8988T (cell line): ENCODE measurements around the gene CELSR2.

Experiments
- DNase-seq: peaks from one replicate; pipeline ENCODE4 v3.0.0; 2011

CELSR2 gene

DNA sequence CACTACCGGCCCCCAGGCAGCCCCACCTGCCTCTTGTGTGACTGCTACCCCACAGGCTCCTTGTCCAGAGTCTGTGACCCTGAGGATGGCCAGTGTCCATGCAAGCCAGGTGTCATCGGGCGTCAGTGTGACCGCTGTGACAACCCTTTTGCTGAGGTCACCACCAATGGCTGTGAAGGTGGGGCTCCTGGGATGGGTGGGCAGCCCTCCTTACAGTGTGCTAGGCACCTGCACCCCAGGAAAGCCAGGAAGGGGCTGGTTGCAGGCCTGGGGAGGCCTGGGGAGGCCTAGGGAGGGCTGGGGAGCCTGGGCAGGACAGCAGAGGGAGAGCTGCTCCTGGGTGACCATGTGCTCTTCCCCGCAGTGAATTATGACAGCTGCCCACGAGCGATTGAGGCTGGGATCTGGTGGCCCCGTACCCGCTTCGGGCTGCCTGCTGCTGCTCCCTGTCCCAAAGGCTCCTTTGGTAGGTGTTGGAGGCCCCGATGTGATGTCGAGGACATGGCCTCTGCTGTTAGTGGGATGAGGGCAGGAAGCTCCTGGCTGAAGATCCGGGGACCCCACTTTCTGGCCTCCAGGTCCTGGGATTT lies 16.5 kb downstream of the CELSR2 start:
- no peak for DNase-seq

DNA sequence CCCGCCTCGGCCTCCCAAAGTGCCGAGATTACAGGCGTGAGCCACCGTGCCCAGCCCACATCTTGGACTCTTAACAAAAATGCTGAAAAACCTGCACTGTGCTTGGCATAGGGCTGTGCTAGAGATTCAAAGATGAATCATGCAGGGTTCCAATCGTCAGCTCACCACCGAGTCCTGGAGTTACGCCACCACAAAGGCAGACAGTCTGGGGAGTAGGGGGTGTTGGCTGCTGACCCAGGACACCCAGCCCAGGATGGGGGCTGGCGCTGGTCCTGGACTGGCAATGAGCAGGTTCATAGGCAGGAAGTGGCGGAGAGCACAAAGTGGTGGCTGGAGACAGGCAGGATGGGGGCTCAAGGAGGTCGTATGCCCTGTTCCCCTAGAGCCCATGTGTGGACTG lies 17.6 kb downstream of the CELSR2 start:
- no peak for DNase-seq

DNA sequence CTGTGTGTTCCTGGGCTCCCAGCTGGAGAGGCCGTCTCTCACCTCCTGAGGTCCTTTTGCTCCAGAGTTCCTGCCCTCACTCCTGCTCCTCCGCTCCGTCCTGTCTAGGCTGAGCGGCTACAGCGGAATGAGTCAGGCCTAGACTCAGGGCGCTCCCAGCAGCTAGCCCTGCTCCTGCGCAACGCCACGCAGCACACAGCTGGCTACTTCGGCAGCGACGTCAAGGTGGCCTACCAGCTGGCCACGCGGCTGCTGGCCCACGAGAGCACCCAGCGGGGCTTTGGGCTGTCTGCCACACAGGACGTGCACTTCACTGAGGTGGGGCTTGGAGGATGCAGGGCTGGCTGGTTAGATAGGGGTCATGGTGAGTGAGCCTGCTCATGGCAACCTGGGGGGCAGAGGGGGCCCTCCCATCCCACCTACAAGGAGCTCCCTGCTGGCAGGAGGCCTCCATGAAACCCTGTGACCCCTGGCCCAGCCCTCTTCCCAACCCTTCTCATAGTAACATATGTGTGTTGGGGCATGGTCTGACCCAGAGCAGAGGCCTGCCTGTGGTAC lies 18.5 kb downstream of the CELSR2 start:
- DNase-seq: no peak

DNA sequence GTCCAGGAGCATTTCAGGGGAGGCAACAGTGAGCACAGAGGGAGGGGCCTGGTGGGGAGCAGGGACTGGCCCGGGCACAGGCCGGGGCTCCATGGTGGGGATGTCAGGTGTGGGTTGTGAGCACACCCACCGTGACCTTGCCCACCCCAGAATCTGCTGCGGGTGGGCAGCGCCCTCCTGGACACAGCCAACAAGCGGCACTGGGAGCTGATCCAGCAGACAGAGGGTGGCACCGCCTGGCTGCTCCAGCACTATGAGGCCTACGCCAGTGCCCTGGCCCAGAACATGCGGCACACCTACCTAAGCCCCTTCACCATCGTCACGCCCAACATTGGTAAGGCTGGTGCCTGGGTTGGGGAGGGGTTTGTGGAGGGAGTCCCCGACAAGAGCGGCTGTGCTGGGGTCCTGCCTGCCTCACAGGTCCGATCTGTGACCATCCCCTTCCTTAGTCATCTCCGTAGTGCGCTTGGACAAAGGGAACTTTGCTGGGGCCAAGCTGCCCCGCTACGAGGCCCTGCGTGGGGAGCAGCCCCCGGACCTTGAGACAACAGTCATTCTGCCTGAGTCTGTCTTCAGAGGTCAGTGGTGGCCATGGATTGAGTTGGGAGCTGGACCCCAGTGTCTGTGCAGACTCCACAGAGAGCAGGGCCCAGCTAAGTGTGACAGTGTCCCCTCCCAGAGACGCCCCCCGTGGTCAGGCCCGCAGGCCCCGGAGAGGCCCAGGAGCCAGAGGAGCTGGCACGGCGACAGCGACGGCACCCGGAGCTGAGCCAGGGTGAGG lies 19.3 kb downstream of the CELSR2 start:
- DNase-seq: no peak

DNA sequence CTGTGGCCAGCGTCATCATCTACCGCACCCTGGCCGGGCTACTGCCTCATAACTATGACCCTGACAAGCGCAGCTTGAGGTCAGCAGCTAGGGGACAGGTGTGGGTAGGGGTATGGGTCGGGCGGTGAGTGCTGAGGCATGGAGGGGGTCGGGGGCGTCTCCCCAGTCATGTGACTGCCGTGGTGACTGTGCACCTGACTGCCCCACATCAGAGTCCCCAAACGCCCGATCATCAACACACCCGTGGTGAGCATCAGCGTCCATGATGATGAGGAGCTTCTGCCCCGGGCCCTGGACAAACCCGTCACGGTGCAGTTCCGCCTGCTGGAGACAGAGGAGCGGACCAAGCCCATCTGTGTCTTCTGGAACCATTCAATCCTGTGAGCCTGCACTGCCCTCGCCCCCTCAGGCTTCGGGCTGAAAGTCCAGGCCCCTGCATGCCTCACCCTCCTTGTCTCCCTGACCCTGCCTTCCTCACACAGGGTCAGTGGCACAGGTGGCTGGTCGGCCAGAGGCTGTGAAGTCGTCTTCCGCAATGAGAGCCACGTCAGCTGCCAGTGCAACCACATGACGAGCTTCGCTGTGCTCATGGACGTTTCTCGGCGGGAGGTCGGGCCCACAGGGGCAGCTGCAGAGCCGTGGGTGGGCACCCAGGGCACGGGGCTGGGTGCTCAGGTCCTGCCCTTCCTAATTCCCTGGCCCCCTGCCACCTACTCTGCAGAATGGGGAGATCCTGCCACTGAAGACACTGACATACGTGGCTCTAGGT lies 20.1 kb downstream of the CELSR2 start:
- no peak for DNase-seq

DNA sequence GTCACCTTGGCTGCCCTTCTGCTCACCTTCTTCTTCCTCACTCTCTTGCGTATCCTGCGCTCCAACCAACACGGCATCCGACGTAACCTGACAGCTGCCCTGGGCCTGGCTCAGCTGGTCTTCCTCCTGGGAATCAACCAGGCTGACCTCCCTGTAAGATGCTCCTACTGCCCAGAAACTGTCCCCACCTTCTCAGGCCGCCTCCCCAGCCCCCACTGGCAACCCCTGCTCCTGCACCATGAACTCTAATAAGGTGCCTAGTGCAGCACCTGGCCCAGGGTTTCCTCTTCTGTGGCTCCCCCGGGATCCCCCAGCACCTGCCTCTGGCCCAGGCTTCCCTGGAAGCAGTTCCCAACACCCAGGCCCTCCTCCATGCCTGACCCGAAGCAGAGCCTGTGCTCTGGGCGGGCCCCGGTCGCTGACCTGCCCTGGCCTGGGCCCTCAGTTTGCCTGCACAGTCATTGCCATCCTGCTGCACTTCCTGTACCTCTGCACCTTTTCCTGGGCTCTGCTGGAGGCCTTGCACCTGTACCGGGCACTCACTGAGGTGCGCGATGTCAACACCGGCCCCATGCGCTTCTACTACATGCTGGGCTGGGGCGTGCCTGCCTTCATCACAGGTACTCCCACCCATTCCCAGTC lies 20.8 kb downstream of the CELSR2 start:
- DNase-seq: no peak

DNA sequence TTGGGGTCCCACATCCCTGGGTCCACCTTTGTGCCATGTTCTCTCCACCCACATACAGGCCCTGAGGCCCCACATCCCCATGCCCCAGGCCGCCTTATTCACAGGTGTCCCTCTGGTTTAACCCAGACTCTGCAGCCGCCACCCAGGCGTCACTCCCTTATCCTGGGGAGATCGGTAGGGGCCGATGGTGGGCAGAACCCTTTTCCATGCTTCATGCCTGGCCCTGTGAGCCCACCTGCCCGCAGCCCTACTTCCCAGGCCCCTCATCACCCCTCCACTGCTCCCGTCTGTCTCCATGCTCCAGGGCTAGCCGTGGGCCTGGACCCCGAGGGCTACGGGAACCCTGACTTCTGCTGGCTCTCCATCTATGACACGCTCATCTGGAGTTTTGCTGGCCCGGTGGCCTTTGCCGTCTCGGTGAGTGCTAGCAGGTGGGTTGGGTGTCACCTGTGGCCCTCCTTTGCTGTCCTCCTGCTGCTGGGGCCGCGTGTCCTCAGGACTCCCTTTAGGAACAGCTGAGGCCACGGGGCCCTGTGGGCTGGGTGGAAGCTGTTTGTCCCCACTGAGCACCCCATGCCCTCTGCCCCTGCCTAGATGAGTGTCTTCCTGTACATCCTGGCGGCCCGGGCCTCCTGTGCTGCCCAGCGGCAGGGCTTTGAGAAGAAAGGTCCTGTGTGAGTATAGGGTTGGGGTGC lies 21.4 kb downstream of the CELSR2 start:
- DNase-seq: no peak

DNA sequence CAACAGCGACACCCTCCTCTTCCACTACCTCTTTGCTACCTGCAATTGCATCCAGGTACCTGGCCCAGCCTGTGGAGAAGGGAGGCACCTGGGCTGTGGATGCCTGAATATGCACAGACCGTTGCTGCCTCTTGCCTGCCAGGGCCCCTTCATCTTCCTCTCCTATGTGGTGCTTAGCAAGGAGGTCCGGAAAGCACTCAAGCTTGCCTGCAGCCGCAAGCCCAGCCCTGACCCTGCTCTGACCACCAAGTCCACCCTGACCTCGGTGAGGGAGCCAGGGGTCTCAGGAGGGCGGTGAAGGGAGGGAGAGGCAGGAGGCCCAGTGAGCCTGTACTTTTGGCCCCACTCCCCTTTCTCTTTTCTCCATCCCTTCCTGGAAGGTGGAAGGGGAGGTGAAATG lies 22.1 kb downstream of the CELSR2 start:
- no peak for DNase-seq

DNA sequence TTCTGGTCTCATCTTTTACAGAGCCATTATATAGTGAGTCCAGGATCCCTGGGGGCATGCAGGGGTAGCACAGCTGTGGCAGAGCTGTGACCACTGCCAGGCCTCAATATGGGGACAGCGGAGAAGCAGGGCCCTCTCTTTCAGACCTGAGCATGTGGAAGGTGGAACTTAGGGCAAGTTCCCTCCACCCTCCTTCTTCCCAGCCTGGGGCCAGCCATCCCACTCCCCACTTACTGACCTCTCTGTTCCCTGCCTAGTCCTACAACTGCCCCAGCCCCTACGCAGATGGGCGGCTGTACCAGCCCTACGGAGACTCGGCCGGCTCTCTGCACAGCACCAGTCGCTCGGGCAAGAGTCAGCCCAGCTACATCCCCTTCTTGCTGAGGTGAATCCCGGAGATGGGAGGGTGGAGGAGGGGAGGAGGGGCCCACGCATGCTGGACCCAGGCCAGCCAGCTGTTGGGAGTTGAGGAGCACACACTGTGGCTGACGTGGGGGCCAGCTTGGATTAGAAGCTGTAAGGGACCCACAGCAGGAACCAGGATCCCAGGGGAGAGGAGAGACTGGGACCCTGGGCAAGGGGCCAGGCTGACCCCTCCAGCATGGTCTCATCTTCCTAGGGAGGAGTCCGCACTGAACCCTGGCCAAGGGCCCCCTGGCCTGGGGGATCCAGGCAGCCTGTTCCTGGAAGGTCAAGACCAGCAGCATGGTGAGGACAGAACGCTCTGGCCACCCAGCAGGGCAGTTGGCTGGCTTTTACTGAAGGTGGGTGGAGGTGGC lies 22.9 kb downstream of the CELSR2 start:
- no peak for DNase-seq

DNA sequence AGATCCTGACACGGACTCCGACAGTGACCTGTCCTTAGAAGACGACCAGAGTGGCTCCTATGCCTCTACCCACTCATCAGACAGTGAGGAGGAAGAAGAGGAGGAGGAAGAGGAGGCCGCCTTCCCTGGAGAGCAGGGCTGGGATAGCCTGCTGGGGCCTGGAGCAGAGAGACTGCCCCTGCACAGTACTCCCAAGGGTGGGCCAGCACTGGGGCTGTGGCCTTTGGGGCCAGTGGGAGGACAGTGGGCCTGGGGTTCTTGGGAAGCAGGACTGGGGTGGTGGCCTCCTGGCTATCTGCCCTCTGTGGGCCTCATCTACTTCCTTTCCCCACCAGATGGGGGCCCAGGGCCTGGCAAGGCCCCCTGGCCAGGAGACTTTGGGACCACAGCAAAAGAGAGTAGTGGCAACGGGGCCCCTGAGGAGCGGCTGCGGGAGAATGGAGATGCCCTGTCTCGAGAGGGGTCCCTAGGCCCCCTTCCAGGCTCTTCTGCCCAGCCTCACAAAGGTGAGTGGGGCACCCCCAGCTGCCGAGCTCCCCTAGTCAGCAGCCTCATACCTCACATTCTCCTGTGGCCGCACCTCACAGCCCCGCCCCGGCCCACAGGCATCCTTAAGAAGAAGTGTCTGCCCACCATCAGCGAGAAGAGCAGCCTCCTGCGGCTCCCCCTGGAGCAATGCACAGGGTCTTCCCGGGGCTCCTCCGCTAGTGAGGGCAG lies 23.6 kb downstream of the CELSR2 start:
- DNase-seq: no peak

DNA sequence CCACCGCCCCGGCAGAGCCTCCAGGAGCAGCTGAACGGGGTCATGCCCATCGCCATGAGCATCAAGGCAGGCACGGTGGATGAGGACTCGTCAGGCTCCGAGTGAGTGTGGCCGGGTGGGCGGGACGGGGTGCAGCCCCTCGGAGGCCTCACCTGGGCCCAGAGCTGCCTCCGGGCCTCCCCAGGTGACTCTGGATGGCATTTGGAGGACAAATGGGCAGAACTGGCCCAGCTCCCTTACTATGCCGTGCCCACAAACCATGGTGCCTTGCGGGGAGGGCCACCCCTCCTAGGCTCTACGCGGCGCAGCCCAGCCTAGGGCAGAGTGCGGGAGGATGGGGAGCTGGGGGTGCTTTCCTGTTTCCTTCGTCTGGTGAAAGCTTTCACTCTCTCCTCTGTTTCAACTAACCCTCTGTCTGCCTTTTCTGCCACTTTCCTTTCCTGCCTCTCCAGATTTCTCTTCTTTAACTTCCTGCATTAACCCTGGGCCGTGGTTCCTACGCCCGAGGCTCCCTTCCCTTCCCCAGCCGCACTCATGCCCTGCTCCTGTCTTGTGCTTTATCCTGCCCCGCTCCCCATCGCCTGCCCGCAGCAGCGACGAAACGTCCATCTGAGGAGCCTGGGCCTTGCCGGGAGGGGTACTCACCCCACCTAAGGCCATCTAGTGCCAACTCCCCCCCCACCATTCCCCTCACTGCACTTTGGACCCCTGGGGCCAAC lies 24.4 kb downstream of the CELSR2 start:
- DNase-seq: no peak

DNA sequence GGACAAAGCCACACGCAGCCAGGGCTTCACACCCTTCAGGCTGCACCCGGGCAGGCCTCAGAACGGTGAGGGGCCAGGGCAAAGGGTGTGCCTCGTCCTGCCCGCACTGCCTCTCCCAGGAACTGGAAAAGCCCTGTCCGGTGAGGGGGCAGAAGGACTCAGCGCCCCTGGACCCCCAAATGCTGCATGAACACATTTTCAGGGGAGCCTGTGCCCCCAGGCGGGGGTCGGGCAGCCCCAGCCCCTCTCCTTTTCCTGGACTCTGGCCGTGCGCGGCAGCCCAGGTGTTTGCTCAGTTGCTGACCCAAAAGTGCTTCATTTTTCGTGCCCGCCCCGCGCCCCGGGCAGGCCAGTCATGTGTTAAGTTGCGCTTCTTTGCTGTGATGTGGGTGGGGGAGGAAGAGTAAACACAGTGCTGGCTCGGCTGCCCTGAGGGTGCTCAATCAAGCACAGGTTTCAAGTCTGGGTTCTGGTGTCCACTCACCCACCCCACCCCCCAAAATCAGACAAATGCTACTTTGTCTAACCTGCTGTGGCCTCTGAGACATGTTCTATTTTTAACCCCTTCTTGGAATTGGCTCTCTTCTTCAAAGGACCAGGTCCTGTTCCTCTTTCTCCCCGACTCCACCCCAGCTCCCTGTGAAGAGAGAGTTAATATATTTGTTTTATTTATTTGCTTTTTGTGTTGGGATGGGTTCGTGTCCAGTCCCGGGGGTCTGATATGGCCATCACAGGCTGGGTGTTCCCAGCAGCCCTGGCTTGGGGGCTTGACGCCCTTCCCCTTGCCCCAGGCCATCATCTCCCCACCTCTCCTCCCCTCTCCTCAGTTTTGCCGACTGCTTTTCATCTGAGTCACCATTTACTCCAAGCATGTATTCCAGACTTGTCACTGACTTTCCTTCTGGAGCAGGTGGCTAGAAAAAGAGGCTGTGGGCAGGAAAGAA lies 25.5 kb downstream of the CELSR2 start:
- DNase-seq: no peak

DNA sequence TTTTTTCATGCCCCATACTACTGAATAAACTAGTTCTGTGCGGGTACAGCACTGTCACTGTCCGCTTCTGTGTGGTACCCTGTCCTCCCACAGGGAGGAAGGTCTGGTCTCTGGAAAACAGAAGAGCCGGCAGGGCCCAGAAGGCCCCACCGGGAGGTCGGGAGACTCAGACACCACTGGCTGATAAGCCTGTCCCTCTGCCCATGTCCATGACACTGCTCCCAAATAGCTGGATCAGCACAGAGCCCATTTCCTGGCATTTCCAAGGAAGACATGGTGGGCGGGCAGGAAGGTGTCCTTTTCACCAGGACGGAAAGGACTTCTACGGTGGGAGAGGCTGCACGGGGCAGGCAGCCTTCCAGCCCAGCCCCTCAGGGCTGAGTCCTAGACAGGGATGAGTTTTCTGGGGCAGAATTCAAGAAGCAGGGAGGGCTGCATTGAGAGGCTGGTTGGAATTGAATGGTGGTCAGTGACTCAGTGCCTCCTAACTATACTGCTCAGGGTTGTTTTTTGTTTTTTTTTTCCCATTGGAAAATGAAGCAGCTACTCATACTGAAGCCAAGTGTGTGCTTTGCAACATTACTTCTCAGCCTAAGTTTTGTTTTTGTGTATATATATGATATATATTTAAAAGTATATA lies 26.5 kb downstream of the CELSR2 start:
- no peak for DNase-seq

DNA sequence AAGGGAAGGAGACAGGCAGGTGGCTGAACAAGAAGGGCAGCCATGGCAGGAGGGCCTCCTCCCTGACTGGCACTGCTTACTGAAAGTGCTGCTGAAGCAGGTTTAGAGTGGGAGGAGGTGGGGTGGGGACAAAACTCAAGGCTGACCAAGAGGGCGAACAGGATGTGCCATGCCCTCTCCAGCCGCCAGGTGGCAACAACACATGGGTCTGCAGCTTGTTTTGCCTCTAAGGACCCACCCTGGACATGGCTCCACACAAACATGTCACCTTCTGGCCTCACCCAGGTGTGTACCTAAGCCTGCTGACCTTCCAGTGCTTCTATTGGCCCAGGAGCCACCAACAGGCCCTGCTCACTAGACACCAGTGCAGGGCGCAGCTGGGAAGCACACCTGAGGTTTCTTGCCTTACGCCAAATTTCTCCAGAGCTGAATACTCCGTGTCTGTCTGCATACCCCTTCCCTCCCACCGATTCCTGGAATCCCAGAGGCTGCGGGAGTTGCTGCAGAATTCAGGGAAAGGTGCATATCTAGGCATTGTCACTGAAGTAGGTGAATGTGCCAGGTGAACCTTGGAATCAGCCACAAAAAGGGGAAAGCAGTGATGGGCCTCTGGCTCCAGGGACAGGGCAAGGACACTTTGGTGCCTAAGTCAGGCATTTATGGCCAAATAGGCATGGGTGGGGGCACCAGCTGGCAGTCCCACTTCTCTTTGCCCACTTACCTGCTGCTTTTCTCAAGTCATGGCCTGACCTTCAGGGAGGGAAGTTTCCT lies 28.3 kb downstream of the CELSR2 start:
- no peak for DNase-seq

DNA sequence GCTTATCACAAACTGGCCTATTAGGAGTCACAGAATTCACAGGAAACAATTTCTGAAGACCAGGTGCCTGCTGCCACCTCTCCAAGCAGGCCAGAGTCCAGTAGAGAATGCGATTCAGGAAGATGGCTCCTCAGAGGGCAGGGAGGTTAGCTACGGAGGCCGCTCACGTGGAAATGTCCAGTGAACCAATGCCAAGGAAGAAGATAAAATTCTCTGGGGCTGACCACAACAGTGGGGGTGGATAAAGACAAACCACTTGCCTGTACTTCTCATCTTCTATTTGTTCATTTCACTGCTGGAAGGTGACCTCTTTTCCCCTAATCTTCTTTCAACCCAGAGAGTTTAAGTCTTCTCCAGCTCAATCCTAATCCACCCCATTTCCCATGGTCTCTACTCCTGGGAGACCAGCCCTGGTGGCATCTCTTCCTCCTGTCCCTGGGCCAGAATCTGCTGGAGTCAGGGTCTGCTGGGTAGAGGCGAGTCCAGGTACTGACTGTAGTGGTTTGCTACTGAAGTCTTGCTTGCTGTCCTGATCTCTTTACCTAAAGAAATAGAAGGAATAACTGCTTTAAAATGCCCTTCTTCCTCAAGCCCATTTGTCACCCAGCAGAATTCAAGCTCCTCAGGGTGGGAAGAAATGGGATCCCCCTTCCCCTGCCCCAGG lies 30.4 kb downstream of the CELSR2 start:
- DNase-seq: no peak

DNA sequence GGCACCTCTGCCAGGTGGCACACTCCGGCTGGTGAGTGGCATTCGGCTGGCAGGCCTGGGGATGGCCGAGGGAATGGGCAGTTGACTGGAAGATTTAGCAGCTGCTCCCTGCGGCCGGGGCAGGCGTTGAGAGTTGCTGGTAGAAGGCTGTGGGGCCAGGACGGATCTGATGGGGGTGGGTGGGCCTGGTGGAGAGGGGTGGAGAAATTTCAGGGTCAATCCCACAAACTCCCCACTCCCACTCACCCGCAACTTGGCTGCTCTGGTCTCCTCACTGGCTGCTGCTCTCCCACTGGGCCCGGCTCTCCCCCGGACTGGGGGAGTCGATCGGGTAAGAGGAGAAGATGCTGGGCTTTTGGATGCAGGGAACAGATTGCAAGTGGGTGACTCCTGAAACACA lies 31.5 kb downstream of the CELSR2 start:
- DNase-seq: no peak
